Right ventricle myocardium superior (tissue), 1 donor: ENCODE results near the gene ST8SIA2. TPM values are rescaled to one million over a fixed set of nuclear protein-coding genes. Genes with fewer than 3 reads are reported as not detected.
A peak's percentile ranks its signal among the peaks of the same experiment; 100 is the strongest.

Source experiments
- ATAC-seq: fragments of 200-7000 bp; cut with Tn5 transposase; one replicate; pipeline ENCODE4 v1.9.1; 2020; ENCODE audit warnings: mild to moderate bottlenecking; ENCODE audit not compliant: poor library complexity
- DNase-seq: peaks from one replicate; pipeline ENCODE4 v3.0.0-alpha.2; 2020
- intact Hi-C: fragments of 100-400 bp; cut with DNase I; formaldehyde crosslinking; loops from one replicate; pipeline ENCODE4 v1.11.2; 2022
- long read RNA-seq: library from polyadenylated mRNA; unstranded; transcript quantifications from one replicate; pipeline ENCODE4 v2.0.0, GENCODE V29; 2021
- total RNA-seq: library from RNA; stranded (reverse); fragmentation: NEBNext Ultra II Directional; extraction: Animal tissue kit (Norgen Biotek cat#: 25700); gene quantifications from one replicate; pipeline ENCODE4 v1.2.1, GENCODE V29; 2021
- donor health status: DM: no; HTN: yes; CAD: no; lungs with severe emphysema.

Gene ST8SIA2
- 2.0 TPM for total RNA-seq
- long read RNA-seq, full-length matches to known transcripts = 2 of 3 reads
- long read RNA-seq, partial matches to known transcripts = 1 of 3 reads
- long read RNA-seq, other reads (novel, unspliced or antisense) = 0 of 3 reads

GRCh38 chr15:92393071-92393979 lies at the start of gene ST8SIA2:
Gene ST8SIA2 (plus strand): TSS chr15:92393881. CDS start chr15:92394065, 184 bp downstream.
- DNase-seq (no peak), ATAC-seq (peak; percentile 78)
- intact Hi-C loops = no loop called here

- peak; percentile 78 for DNase-seq
- intact Hi-C loops = no loop called here
- peak; percentile 95 for ATAC-seq
Measured at GRCh38 chr15:92343924-92344643, 49.6 kb upstream of the ST8SIA2 start.

GRCh38 chr15:92346063-92346462 lies 47.6 kb upstream of the ST8SIA2 start:
- intact Hi-C loops = no loop called here
- ATAC-seq (no peak), DNase-seq (no peak)

- ATAC-seq (no peak), DNase-seq (no peak)
- intact Hi-C loops = no loop called here
Measured at GRCh38 chr15:92355307-92355706, 38.4 kb upstream of the ST8SIA2 start.

DNA sequence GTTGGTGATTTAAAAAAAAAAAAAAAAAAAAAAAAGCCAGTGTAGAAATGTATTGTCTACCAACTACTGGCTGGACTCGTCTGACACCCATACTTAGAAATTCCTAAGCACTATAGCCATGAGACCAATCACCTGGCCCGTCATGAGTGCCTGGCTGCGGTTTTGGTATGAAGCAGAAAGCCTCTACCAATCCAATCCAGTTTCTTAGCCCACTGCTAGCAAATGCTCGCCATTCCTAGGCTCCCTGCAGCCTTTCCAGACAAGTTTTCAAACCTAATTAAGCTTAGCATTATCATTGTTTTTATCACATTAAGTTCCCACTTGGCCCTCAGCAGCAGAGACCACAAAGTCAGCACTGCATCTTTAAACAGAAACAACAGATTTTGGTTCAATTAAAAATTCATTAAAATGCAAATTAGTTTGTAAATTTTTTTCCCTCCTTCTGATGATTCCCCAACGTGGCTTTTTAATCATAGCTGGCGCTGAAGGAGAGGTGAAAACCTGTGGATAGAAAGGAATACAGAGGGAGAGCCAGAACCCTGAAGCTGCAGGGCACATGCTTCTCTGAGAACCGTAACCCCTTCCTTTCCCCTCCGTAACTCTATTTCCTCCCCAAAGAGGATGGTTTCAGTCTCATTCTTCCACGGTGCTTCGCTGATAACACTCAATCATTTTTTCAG lies 32.2 kb upstream of the ST8SIA2 start:
- intact Hi-C loops = no loop called here
- ATAC-seq = no peak
- DNase-seq = no peak

DNA sequence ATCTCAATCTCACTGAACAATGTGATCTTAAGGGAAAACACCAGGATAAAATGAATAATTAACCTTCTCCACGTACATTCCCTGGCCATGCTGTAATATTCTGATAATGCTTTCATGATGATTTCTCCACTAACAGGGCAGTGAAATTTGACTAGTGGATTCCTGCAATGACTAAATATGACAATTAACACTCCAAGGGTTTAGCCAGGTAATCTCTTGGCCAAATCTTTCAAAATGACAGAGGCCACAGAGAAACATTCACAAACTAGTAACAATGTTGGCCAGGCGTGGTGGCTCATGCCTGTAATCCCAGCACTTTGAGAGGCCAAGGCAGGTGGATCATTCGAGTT lies 31.7 kb upstream of the ST8SIA2 start:
- intact Hi-C loops = no loop called here
- DNase-seq (no peak), ATAC-seq (no peak)

DNA sequence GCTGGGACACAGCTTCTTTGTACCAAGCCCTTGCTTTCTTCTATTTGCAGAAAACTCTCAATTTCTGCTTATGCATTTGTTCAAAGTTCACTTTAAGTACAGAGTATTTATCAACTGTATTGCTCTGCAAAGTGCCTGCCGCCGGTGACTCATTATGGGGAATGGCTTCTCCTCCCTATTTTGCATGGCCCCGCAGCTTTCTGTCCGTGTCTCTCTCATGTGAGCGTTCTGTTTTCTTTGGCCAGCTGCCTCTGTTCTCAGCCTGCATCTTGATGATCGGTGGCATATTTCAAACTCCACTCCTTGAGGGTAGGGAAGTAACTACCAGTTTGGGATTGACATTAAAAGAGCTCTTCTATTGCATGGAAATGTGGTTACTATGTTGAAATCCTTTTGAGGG lies 28.6 kb upstream of the ST8SIA2 start:
- ATAC-seq = no peak
- DNase-seq = no peak
- intact Hi-C loops = no loop called here

- ATAC-seq = no peak
- intact Hi-C loops = no loop called here
- no peak for DNase-seq
Measured at GRCh38 chr15:92365906-92366305, 27.8 kb upstream of the ST8SIA2 start.

DNA sequence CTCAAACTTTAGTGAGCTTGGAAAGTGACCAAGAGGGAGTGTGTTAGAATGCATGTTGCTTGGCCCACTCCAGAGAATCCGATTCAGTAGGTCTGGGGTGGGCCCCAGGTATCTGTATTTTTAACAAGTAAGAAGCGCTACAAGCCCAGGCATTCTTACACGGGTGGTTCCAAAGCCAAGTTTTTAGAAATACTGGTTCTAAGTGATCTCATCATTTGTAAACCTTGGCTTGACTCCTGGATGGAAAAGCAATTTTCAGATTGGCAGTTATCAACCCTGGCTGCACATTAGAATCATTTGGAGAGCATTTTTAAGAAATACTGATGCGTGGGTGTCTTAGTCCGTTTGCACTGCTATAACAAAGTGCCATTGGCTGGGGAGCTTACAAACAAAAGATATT lies 27.3 kb upstream of the ST8SIA2 start:
- DNase-seq = no peak
- intact Hi-C loops = no loop called here
- ATAC-seq = no peak

GRCh38 chr15:92375057-92375456 lies 18.6 kb upstream of the ST8SIA2 start:
- DNase-seq (no peak), ATAC-seq (no peak)
- intact Hi-C loops = no loop called here

GRCh38 chr15:92376109-92376508 lies 17.6 kb upstream of the ST8SIA2 start:
- ATAC-seq (peak; percentile 36), DNase-seq (no peak)
- intact Hi-C loops = no loop called here

- intact Hi-C loops = no loop called here
- ATAC-seq (peak; percentile 97), DNase-seq (no peak)
Measured at GRCh38 chr15:92377083-92377789, 16.4 kb upstream of the ST8SIA2 start.

DNA sequence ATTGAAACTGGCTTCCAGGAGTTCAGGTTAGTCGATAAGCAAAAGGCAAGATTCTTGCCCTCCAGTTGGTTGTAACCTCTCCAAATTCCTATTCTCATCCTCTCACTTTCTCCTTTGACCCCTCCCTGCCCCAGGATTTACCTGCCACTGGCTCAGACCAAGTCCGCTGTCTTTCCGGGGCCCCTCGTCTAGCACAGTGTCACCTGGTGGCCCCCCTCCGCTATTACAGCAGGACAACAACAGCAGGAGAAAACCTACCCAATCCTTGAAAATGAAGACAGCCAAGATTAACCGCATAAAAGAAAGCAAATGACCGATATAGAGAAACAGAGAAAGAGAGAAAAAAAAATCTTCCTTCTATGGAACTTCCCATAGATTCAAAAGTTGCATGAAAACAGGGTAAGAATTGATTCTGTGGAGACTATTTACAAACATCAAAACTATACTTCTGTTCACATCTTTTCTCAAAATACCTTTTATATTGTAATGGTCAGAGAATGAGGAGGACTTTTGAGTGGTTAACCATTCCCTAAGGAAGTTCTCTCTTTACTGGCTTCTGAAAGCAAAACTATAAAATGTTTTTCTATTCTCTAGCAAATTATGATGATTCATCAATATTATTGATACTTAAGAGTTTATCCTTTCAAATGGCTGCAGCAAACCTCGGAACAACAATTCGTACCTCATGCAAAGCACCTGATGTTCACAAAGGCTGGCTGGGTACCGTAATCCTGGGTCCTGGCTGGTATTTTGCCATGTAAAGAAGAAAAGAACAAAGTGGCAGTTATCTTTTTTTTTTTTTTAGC lies 10.0 kb upstream of the ST8SIA2 start:
- no peak for DNase-seq
- peak; percentile 67 for ATAC-seq
- intact Hi-C loops = loop anchor here (5.0 to 10.0 kb wide), 2 partner anchors 106 to 289 kb away; no protein-coding TSS in a partner anchor

GRCh38 chr15:92384381-92384780 lies 9.3 kb upstream of the ST8SIA2 start:
- no peak for ATAC-seq
- no peak for DNase-seq
- intact Hi-C loops = loop anchor here (5.0 to 10.0 kb wide), 2 partner anchors 107 to 290 kb away; no protein-coding TSS in a partner anchor

- intact Hi-C loops = loop anchor here (10.0 kb wide), 1 partner anchor 290 kb away; no protein-coding TSS in a partner anchor
- no peak for ATAC-seq
Measured at GRCh38 chr15:92385096-92385495, 8.6 kb upstream of the ST8SIA2 start.

GRCh38 chr15:92391640-92392039 lies 2.0 kb upstream of the ST8SIA2 start:
- peak; percentile 65 for ATAC-seq
- DNase-seq = no peak
- intact Hi-C loops = no loop called here

More at GRCh38 chr15:92385096-92385495, 8.6 kb upstream of the ST8SIA2 start:
- DNase-seq = no peak

- intact Hi-C loops = no loop called here
- DNase-seq (no peak), ATAC-seq (no peak)
Measured at GRCh38 chr15:92392462-92392861, 1.2 kb upstream of the ST8SIA2 start.

GRCh38 chr15:92393980-92394308 lies 263 bp downstream of the ST8SIA2 start:
- no peak for DNase-seq
- intact Hi-C loops = no loop called here
- no peak for ATAC-seq
